GM18520 (cell line): Measurements from ENCODE around the gene PLIN4.
"Not testable (repeated sequence)": the region's sequence is repeated elsewhere in the genome, so short reads cannot be mapped to it uniquely, and the experiment has no call there.

ENCODE experiments used
- ATAC-seq: cut with Tn5 transposase; IDR thresholded peaks from one replicate; pipeline ENCODE4 v1.9.1; 2021; ENCODE audit not compliant: unreplicated experiment

Gene PLIN4

GRCh38 chr19:4527377-4527776 is 9.1 kb upstream of the PLIN4 start:
- ATAC-seq = not testable (repeated sequence)

GRCh38 chr19:4525563-4526002 is 7.3 kb upstream of the PLIN4 start:
- no peak for ATAC-seq

DNA sequence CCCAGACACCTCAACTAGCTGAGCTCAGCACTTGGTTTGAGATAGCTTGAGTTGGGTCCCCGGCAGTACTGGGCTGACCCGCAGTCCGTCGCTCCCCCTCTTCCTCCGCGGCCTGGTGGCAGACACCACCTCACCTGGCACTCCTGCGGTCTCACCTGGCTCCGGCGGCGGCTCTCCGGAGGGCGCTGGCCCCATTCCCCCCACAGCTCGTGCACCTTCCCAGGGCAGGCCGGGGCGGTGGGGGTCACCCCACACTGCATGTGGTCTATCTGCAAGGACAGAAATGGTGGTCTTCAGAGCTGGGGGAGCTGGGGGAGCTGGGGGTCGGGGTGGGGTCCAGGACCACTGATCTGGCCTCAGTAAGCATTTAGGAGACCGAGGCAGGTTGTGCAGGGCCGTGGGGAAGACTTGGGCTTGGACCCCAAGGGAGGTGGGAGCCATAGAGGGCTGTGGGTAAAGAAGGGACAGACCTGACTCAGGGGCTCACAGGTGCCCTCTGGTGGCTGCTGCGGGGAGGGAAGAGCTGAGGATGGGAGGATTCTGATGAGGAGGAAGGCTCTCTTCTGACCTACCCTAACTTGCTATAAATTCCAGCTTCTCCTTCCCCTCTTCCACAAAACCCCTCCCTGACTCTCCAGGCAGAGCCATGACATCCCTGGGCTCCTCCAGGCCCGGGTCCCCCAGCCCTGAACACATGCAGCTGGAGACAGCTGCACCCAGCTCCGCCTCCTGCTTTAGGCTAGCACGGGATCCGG is 6.7 kb upstream of the PLIN4 start:
- no peak for ATAC-seq

DNA sequence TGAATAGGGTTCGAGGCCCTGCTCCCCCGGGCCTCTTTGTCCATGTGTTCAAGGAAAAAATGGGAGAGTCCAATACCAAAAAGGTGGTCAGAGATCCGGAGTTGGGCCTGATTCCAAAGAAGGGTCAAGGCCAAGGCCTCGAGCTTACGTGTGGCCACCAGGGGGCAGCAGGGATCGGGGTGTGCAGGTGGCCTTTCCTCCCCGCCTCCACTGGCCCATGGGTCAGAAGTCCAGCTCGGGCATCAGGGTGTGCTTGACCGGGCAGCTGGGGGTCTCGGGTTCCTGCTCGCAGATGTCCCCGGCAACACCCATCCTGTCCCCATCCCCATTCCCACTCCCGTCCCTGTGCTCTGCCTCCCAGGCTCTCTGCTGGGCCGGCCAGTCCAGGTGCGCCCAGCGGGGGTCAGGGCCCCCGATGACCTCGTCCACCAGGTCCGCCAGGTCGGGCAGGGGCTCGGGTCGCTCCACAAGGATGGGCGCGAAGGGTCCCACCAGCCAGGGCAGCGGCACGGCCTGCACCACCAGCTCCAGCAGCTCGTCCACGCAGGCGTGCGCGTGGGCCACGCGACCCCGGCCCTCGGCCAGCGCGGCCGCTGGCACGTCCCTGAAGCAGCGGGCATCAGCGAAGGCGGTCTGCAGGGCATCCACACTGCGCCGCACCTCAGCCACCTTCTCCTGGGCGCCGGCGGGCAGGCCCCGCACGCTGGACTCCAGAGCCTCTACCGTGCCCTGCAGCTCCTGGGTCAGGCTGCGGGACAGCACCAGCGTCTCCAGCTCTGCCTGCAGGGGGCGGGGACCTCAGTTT is 5.2 kb upstream of the PLIN4 start:
- ATAC-seq = no peak

DNA sequence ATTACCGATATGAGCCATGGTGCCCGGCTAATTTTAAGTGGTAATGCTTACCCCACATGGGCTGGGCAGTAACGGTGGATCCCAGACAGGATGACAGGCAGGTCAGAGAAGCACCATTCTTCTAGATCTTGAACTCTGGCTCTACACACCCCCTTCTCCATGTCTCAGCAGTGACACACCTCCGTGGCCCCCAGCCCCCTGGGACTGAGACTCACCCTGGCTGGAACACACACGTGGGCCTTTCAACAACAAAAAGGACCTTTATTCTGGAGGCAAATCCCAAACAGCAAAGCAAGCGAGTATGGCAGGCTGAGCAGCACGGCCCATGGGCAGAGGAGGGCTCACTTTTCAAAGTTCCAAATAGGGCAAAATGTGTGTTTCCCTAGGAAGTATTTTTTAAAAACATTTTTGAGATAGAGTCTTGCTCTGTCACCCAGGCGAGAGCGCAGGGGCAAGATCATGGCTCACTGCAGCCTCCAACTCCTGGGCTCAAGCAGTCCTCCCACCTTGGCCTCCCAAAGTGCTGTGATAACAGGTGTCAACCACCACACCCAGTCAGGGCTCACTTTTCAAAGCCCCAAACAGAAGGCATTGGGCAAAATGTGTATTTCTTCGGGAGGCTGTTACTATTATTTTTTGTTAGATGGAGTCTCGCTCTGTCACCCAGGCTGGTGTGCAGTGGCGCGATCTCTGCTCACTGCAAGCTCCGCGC is 4.2 kb upstream of the PLIN4 start:
- ATAC-seq = no peak

GRCh38 chr19:4521888-4522242 is 3.6 kb upstream of the PLIN4 start:
- ATAC-seq = no peak

DNA sequence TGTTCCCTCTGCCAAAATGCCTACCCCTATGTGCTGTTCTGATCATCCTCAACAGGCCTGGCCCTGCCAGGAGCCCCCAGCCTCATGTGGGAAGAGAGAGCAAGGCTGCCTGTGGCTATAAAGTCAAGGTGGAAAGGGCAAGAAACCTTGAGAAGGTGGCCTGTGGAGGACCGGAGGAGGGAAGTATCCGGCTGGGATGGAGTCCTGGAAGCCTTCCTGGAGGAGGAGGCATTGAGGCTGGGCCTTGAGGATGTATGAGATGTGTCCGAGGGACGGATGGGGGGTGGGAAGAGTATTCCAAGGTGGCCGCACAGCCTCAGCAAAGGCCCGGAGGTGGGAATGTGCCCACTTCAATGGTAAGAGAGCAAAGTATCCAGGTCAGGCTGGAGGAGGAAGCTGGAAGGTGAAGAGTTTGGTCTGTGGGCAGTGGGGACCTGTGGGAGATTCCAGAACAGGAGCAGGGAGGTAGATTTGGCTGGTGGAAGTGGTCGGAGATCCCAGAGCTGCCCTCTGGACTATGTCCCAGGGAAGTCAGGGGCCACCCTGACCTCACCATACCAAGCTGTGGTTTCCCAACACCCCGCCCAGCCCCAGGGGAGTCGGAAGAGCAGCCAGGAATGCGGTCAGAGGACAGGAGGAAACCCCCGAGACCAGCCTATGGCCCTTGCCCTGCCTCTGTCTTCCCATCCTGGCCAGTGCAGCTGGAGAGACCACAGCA is 3.0 kb upstream of the PLIN4 start:
- ATAC-seq = no peak

DNA sequence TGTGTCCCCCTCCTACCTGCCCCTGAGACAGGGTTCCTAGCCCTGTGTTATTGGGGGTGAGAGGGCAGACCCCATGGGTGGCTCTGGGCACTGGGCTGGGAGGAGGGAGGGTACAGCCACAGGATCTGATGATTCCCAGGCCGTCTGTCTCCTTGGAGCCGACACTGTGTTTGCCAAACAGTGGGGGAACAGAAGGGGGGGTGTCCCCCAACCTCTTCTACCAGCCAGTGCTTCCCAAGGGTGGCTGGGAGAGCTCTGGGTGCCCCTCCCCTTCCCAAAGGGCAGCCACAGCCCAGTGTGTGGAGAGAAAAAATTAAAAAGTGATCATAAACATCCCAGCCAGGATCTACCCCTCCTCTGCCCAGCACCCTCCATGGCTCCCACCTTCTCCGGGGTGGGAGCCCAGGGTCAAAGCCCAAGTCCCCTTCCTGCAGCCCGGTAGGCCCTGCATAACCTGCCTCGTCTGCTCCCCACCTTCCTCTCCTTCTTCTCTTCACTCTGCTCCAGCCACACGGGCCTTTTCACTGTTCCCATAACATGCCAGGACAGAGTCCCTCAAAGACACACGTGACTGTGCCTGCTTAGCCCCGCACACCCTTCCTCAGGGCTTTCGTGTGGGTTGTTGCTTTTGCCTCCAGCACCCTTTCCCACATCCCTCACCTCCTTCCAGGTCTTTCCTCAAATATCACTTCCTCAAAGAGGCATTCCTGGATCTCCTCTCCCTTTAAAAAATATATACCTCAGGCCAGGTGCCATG is 1.4 kb upstream of the PLIN4 start:
- no peak for ATAC-seq

GRCh38 chr19:4519172-4519496 is 848 bp upstream of the PLIN4 start:
- ATAC-seq = no peak

- ATAC-seq = no peak
Observed at GRCh38 chr19:4517451-4518057, 732 bp downstream of the PLIN4 start.

DNA sequence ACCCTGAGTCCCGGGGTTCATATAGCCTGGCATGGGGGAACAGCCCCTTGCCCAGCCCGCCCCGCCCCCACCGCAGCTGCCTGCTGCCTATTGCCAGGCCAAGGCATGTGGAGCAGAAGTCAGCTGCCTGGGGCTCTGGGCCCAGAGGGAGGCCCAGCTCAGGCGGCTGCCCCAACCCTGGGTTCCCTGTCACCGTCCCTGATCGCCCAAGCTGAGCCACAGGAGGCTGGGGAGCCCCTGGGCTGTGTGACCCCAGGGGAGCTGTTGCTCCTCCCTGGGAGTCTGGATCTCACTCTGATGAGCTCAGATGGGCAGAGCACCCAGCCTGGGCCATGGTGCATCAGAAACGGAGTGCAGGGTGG is 1.4 kb downstream of the PLIN4 start:
- ATAC-seq = no peak

- ATAC-seq = no peak
Observed at GRCh38 chr19:4516199-4516938, 1.9 kb downstream of the PLIN4 start.

DNA sequence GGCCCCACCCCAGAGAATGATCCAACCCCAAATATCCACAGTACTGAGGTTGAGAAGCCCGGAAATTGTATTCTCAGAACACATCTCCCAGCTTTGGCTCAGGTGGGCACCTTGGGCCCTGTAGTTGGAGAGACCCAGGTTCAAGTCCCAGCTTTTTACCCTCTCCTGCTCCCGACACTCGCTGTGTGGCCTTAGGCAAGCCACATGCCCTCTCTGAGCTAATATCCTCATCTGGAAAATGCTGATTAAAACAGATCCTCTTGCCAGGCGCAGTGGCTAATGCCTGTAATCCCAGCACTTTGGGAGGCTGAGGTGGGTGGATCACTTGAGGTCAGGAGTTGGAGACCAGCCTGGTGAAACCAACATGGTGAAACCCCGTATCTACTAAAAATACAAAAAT is 2.6 kb downstream of the PLIN4 start:
- no peak for ATAC-seq

DNA sequence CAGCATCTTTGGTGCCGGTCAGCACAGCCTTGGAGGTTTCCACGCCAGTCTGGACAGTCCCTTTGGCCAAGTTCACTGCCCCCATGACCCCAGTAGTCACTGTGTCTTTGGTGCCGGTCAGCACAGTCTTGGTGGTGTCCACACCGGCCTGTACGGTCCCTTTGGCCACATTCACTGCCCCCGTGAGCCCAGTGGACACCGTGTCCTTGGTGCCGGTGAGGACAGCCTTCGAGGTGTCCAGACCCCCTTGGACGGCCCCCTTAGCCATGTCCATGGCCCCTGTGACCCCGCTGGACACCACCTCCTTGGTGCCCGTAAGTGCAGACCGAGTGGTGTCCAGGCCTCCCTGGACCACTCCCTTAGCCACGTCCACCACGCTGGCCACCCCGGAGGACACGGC is 5.0 kb downstream of the PLIN4 start:
- no peak for ATAC-seq

- no peak for ATAC-seq
Observed at GRCh38 chr19:4512070-4512469, 6.2 kb downstream of the PLIN4 start.

DNA sequence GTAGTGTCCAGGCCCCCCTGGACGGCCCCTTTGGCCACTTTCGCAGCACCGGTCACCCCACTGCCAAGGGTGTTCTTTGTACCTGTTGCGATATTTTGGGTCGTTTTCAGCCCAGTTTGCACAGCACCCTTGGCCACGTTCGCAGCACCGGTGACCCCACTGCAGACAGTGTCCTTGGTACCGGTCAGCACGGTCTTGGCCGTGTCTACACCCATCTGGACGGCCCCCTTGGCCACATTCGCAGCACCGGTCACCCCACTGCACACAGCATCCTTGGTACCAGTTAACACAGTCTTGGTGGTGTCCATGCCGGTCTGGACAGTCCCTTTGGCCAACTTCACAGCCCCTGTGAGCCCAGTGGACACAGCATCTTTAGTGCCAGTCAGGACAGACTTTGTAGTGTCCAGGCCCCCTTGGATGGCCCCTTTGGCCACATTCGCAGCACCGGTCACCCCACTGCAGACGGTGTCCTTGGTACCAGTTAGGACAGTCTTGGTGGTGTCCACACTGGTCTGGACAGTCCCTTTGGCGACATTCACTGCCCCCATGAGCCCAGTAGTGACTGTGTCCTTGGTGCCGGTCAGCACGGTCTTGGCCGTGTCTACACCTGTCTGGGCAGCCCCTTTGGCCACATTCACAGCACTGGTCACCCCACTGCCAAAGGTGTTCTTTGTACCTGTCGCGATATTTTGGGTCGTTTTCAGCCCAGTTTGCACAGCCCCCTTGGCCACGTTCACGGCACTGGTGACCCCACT is 6.8 kb downstream of the PLIN4 start:
- ATAC-seq = no peak

DNA sequence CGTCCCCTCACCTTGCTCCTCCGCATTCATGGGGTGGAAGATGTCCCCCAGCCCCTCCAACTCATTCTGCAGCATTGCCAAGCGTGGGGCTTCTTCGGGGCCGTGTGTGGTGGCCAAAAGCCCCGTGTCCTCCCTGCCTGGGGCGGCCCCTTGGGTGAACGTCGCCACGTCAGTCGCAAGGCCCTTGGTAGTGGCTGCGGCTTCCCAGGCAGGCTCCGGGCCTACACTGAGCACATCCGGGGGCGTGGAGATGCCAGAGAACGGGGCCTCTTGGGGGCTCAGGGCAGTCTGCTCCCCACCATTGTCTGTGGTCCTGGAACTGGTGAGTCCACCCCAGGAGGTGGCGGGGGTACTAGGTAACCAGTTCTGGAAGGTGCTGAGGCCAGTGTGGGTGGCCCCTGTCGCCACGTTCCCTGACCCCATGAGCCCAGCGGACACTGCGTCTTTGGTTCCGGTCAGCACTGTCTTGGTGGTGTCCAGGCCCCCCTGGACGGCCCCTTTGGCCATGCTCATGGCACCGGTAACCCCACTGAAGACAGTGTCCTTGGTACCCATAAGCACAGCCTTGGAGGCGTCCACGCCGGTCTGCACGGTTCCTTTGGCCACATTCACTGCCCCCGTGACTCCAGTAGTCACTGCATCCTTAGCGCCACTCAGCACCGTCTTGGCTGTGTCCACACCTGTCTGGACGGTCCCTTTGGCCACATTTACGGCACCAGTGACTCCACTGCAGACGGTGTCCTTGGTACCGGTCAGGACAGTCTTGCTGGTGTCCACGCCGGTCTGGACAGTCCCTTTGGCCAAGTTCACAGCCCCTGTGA is 7.6 kb downstream of the PLIN4 start:
- ATAC-seq = no peak

- ATAC-seq = no peak
Observed at GRCh38 chr19:4508698-4509097, 9.6 kb downstream of the PLIN4 start.
